Stomach (tissue), 4 donors: ENCODE data around the gene ITPRID1.

Experiments
- EP300 ChIP-seq: sonication (generic); formaldehyde crosslinking; IDR thresholded peaks from one replicate; pipeline ENCODE4 v1.6.1; 2017; ENCODE audit warnings: antibody characterized with exemption
- POLR2A ChIP-seq, 4 donors: fragments of 450-650 bp; IDR thresholded peaks; one replicate each; pipeline ENCODE4 v1.6.1; 2016; ENCODE audit warnings: antibody characterized with exemption in 4 of 4, control low read depth in 2 of 4, mild to moderate bottlenecking in 1 of 4, moderate library complexity in 1 of 4
- POLR2AphosphoS5 ChIP-seq, 3 donors: sonication (generic); formaldehyde crosslinking; IDR thresholded peaks; one replicate each; pipeline ENCODE4 v1.6.1; 2016; ENCODE audit warnings: antibody characterized with exemption in 3 of 3
- TF ChIP-seq, protein P1 (sequence below), 7 experiments: fragments of 450-650 bp in 4 of 7; fragments of 200-600 bp in 3 of 7; sonication (generic) in 3 of 7; IDR thresholded peaks; one replicate each; pipeline ENCODE4 v1.5.1; 2016 to 2019; ENCODE audit warnings: antibody characterized with exemption in 7 of 7, control low read depth in 2 of 7, mild to moderate bottlenecking in 1 of 7

DNA sequence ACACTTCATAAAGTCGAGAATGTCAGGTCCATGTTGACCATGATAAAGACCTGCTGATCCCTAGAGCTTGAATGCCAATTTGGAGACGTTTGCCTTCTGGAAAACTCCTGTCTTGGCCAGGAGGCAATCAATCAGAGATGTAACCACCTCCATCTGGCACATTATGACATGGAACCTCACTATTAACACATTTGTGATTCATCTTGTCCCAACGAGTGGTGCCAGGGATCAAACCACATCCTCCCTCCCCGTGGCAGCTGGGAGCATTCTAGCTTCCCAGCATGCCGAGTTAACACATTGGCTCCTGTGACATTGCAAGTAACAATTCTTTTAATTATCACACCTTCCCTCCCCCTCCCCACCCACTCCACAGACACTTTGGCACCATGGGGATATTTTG, 89.2 kb downstream of the ITPRID1 start:
- TF ChIP-seq, protein P1, sequence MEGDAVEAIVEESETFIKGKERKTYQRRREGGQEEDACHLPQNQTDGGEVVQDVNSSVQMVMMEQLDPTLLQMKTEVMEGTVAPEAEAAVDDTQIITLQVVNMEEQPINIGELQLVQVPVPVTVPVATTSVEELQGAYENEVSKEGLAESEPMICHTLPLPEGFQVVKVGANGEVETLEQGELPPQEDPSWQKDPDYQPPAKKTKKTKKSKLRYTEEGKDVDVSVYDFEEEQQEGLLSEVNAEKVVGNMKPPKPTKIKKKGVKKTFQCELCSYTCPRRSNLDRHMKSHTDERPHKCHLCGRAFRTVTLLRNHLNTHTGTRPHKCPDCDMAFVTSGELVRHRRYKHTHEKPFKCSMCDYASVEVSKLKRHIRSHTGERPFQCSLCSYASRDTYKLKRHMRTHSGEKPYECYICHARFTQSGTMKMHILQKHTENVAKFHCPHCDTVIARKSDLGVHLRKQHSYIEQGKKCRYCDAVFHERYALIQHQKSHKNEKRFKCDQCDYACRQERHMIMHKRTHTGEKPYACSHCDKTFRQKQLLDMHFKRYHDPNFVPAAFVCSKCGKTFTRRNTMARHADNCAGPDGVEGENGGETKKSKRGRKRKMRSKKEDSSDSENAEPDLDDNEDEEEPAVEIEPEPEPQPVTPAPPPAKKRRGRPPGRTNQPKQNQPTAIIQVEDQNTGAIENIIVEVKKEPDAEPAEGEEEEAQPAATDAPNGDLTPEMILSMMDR (IDR thresholded peaks at IDR 0.05): no peak
- no peak for TF ChIP-seq POLR2AphosphoS5 (IDR thresholded peaks at IDR 0.05)
- TF ChIP-seq POLR2A (IDR thresholded peaks at IDR 0.05): no peak
- no peak for TF ChIP-seq EP300
